ENCODE data around the gene TAMM41.
A peak's percentile ranks its signal among the peaks of the same experiment; 100 is the strongest.

DNA sequence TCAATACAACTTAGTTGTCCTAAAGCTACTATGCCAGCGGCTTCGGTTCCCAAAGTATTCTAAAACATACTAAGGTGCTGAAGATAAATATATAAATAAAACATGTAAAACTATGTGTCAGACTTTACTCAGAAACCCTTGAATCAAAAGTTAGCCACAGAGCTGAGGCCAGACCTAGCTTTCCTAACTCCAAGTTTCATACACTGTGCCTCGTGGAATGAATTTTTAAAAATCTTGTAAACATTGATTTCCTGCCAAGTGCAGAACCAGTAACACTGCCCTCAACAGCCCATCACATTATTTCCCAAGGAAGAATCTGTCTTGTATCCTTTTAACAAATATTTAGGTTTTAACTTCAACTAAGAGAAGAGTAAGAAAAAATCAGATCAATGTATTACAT lies 36.4 kb downstream of the TAMM41 start:
- peak in 1 of 2 donors; percentile 2 for TF ChIP-seq CTCF (conservative IDR thresholded peaks at IDR 0.05 in 1 of 2, IDR thresholded peaks at IDR 0.05 in 1 of 2; ENCODE audit: low read depth in 1 of 2, low read length in 2 of 2)
- TF ChIP-seq EZH2 (IDR thresholded peaks at IDR 0.05; ENCODE audit: low read length, missing control alignments) = no peak
